ENCODE results near the gene RGS18. TPM values are rescaled to one million over a fixed set of nuclear protein-coding genes. Genes with fewer than 3 reads are reported as not detected.

The RGS18 gene
- total RNA-seq, 1 experiment from 2014 or later, result not detected

DNA sequence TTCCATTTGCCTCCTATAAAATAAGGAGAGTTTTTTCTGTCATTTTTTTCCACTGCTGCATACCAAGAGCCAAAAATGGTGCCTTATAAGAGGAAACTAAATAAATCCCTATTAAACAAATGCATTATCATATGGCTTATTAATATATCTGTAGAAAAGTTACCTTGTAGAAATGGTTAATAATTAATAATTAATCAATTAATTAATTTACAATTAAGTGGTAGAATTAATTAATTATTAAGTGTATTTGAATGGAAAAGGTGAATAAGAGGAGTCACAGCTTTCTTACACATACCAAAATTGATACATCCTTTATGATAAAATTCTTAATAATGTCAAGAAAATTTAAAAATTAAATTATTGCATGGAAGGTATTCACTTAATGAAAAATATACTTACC is 35.6 kb upstream of the RGS18 start:
- no peak overlapping the region for H2BK5ac ChIP-seq (ENCODE audit: insufficient read length, low read length)
- H3K18ac ChIP-seq (ENCODE audit: insufficient read length, low read depth, low read length), result no peak overlapping the region
- no peaks in the 10 kb centered on the region for H3K27me3 ChIP-seq (ENCODE audit: insufficient read depth, low read length)
- peaks cover 0 to 3% of the 10 kb centered on the region in 2 experiments; a peak in 1 of 5 replicates for H3K9me3 Mint-ChIP-seq
- H4K20me1 ChIP-seq (ENCODE audit: control insufficient read depth, insufficient read depth, insufficient read length), result no peaks in the 10 kb centered on the region
- H2BK12ac ChIP-seq (ENCODE audit: insufficient read length, low read depth, low read length), result no peak overlapping the region
- H2BK20ac ChIP-seq (ENCODE audit: low read depth, low read length, poor library complexity, severe bottlenecking), result no peak overlapping the region
- H2AFZ ChIP-seq (ENCODE audit: low read length), result no peak overlapping the region
- H3K4me1 ChIP-seq (ENCODE audit: insufficient read depth, low read length), result no peaks in the 10 kb centered on the region; the same call in 1 of the 2 replicates
- H4K8ac ChIP-seq (replicated peaks; ENCODE audit: insufficient read length, low read depth, low read length), result no peak overlapping the region
- no peaks in the 10 kb centered on the region for H3K79me2 ChIP-seq (ENCODE audit: insufficient read depth, low read length)
- H3K79me1 ChIP-seq (ENCODE audit: insufficient read depth, low read depth, low read length, poor library complexity, severe bottlenecking), result no peaks in the 10 kb centered on the region
- H3K27ac Mint-ChIP-seq, result no peak overlapping the region
- no peak overlapping the region for H3K23ac ChIP-seq (ENCODE audit: insufficient read length, low read depth, low read length)
- no peak overlapping the region for H3K4me2 ChIP-seq (ENCODE audit: insufficient read depth, insufficient read length, low read length)
- no peaks in the 10 kb centered on the region for H3K36me3 Mint-ChIP-seq (ENCODE audit: insufficient read depth in 1 of 3, low read depth in 3 of 3)
- no peak overlapping the region for H3K56ac ChIP-seq (ENCODE audit: insufficient read length, low read depth, low read length)
- no peaks in the 10 kb centered on the region for H3K9me3 ChIP-seq (ENCODE audit: control insufficient read depth, low read depth, low read length)
- H3K4me1 Mint-ChIP-seq, result peaks cover 13 to 30% of the 10 kb centered on the region in 2 experiments
- no peak overlapping the region for H2AK5ac ChIP-seq (ENCODE audit: insufficient read length, low read length)
- DNase-seq, result no peak
- H3T11ph ChIP-seq (ENCODE audit: low read length), result no peak overlapping the region
- H4K5ac ChIP-seq (ENCODE audit: insufficient read length, low read depth, low read length), result no peak overlapping the region
- no peak overlapping the region for H3K4ac ChIP-seq (ENCODE audit: low read depth, low read length)
- no peaks in the 10 kb centered on the region for H3K23me2 ChIP-seq (ENCODE audit: insufficient read length, low read depth, low read length, poor library complexity, severe bottlenecking)
- no peak overlapping the region for H3K4me3 Mint-ChIP-seq
- H2BK120ac ChIP-seq (ENCODE audit: low read depth, low read length, poor library complexity, severe bottlenecking), result no peak overlapping the region
- H3K9ac ChIP-seq (ENCODE audit: extremely low read depth, insufficient read length, low read length), result no peak overlapping the region
- no peak overlapping the region for H2BK15ac ChIP-seq (ENCODE audit: low read depth, low read length)
- no peak overlapping the region for H3K14ac ChIP-seq (ENCODE audit: insufficient read depth, low read length)
- no peak overlapping the region for H4K91ac ChIP-seq (ENCODE audit: insufficient read length, low read depth, low read length)
- TF ChIP-seq CTCF (conservative IDR thresholded peaks at IDR 0.05), result no peak
- H3K27ac ChIP-seq (ENCODE audit: insufficient read length, low read depth, low read length), result no peak overlapping the region
- H3K27me3 Mint-ChIP-seq (ENCODE audit: low read depth), result no peaks in the 10 kb centered on the region

Data from H9 (cell line).